GM18502 (cell line): ENCODE data around the gene KLHL21.
"Not testable (repeated sequence)": the region's sequence is repeated elsewhere in the genome, so short reads cannot be mapped to it uniquely, and the experiment has no call there.

ENCODE experiments used
- ATAC-seq: cut with Tn5 transposase; IDR thresholded peaks from one replicate; pipeline ENCODE4 v1.9.1; 2021; ENCODE audit warnings: mild to moderate bottlenecking; ENCODE audit not compliant: unreplicated experiment, poor library complexity

Gene KLHL21

DNA sequence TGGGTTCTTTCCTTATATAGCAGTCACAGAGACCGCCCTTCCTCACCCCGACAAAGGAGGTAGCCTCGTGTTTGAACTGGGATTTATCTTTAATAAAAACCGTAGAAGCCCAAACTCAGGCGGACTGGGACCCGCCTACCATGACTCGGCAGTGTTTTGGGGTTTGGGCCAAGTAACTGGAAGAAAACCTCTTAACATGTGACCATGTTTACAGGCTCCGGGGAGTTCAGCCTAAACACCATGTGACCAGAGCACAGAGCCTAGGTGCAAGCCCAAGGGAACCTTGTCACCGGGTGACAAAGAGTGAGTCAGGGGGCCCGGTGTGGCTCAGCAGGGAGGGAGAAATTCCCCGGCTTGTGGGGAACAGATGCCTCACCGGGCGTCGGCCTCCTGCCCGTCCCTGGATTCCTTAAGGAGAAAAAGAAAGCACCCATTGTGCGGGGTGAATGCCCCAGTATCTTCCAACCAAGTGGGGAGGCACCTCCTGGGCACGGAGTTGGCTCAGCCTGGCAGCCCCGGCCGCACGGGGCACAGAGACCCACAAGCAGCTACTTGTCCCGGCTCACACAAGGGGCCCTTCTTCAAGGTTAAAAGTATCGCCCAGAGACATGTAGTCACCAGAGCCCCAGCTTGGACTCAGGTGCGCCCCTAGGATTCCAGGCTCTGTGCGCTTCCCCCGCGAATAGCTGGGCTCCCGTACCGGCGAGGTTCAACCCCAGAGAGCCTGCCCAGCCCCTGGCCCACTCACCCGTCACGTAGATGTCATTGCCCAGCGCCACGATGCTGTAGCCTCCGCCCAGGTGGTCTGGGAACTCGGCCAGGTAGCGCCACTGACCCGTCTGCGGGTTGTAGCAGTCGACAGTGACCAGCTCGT lies 1.4 kb downstream of the KLHL21 start:
- ATAC-seq: no peak

DNA sequence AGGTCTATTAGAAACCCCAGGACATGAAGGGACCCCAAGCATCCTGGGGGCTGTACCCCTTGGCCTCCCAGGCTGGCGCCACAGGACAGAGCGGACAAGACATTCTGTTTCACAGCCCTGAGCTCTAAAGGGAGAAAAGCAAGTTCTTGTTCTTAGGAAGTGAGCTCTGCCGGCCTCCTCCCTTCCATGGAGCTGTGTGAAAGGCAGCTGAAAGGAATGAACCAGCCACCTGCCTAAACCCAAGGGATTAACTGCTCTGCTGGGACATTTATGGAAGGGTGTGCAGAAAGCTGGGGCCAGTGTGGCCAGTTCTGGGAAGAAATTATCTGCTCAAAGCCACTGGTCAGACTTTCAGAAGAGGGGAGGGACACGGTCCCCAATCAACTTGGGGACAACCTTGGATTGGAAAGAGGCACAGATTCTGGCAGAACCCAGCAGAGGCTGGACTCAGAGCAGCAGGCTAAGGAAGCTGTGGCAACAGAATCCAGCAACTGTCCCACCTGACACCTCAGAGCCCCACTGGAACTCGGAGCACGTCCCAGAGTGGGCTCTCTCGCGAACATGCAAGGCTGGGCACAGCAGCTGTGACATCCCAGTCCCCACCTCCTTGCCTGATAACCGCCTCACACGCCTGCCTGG lies 2.1 kb downstream of the KLHL21 start:
- no peak for ATAC-seq

DNA sequence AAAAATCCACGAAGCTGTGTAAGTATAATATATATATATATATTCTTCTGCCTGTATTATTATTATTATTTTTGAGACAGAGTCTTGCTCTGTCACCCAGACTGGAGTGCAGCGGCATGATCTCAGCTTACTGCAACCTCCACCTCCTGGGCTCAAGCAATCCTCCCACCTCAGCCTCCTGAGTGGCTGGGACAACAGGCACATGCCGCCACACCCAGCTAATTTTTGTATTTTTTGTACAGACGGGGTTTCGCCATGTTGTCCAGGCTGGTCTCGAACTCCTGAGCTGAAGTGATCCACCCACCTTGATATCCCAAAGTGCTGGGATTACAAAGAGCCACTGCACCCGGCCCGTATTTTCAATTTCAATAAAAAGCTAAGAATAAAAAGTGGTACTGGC lies 2.7 kb downstream of the KLHL21 start:
- not testable (repeated sequence) for ATAC-seq

DNA sequence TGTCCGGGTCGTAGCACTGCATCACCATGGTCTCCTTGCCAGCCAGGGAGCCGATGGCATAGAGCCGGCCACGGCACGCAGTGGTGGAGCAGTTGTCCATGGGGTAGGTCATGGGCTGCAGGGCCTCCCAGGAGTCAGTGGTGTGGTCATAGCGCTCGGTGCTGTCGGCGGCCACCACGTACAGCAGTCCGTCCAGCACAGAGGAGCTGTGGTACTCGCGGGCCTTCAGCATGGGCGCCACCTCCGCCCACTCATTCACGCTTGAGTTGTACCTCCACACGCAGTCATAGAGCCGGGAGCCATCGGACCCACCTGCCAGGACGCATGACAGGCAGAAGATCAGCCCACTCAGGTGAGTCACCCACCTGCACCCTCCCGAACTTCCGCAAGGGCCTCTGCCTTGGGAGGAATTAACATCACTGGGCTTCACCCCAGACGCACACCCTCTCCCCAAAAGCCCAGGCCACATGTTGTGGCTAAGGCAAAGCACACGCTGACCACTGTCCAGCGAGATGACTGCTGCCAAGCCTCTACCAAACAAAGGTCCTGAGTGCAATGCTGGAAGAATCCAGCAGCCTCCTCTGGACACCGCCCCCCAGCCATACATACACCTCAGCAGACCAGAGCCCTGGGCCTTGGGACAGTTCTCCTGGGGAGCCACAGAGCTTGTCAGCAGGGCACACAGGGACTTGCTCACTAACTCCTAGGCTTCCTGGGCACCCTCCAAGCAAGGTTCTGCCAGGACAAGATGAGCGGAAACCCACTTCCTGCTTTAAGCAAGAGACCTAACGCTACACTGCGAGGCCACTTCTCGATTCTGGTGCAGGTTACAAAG lies 3.3 kb downstream of the KLHL21 start:
- ATAC-seq: no peak

DNA sequence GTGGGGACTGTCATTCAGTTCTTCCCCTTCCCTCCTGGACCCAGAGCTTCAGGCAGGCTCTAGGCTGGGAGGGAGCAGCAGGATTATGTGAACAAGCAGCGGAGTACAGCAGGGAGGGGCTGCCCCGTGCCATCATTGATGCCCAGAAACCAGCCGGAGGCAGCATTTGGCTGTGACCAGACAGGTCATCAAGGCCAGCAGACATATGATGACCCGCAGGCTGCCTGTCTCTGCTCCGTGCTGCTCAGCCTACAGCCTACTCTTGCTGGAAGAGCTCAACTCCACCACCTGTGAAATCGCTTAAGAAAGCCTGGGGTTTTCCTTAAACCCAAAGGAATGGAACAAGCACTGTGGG lies 4.9 kb downstream of the KLHL21 start:
- ATAC-seq: no peak

DNA sequence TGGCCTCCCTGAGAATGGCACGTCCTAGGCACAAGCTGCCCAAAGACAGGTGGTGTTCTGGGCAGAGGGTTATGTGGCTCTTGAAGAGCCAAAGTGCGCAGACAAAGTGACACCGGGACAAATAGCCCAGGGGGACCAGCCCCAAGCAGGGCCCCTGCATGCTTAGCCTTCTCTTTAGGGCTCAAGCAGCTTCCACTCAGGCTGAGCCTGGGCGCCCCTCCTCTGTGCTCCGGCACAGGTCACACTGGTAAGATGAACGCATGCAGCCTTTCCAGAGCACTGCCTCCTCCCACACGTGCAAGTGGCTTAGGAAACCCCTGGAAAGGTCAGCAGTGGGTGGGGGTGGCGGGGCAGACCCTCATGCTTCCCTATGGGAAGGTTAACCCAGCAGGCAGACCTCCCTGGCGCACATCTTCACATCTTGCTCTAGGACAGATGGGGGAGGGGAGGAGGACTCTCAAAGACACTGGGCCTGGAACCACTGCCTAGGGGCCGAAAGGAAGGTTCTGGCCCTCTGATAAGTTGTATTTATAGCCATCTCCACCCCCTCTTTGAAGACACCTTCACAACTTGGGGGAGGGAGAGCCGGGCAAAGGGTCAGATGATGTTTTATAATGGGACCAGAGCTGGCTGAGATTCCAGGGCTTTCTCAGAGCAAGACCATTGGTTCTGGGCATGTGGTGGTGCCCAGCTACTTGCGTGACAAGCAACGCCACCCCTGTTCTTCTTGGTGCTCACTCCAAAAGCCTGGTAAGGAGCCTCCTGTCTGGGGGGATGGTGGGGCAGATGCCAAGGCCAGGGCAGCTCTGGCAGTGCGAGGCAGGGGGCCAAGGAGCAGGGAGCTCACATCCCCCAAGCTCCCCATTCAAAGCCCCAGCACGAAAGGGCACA lies 5.5 kb downstream of the KLHL21 start:
- ATAC-seq: no peak

DNA sequence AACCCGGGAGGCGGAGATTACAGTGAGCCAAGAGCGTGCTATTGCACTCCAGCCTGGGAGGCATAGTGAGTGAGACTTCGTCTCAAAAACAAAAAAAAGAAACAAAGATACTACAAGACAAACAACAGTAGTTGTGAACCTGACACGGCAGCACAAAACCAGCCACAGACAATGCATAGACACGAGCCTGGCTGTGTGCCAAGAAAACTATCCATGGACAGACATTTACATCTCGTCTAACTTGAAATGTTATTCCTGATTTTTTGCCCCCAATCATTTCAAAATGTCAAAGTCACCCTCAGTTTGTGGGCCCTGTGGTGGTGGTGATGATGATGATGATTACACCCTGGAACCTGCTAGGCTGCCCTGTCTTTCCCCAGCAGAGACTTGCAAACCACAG lies 6.3 kb downstream of the KLHL21 start:
- ATAC-seq: no peak

DNA sequence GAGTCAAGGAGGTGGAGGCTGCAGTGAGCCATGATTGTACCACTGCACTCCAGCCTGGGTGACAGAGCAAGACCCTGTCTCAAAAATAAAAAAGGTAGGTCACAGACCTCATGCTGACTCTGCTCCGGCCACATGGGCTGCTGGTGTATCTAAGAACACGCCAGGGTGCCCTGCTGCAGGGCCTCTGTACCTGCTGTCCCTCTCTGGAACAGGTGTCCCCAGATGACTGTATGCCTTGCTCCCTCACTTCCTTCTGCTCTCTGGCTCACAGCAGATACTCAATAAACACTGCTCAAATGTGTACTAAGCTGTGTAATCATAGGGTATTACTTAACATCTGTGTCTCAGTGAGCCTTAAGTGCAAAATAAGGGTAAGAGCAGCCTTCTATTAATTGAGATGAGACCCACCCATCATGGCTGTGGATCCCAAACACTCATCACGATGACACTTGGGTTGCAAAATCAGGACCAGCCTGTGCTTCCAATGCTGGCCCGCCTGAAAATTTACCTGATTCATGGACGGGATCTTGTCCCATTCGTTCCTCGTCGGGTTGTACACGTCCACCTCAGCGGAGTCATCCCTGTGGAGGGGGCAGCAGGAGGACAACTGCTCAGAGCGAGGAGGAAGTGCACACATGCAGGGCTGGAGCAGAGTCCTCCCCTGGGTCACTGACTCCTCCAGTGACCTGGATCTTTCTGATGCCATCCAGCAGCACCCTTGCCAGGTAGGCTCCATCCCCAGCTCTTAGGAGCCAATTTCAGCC lies 7.5 kb downstream of the KLHL21 start:
- ATAC-seq: no peak

DNA sequence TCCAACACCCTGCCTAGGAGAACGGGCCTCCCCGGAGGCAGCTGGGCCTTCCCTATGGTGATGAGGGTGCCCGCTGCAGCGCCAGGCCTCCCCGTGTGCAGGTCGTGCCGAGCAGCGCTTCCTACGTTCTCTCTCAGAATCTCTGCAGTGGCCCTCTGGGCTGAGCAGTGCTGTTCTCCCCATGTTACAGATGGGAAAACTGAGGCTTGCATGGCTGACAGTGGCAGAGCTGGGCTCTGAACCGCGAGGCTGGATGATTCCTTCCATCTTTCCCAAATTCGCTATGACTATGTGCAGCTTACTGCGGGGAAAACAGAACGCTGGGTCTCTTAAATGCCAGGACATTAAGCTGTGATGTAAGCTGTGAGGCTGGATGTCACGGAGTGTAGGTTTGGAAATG lies 8.9 kb downstream of the KLHL21 start:
- no peak for ATAC-seq

DNA sequence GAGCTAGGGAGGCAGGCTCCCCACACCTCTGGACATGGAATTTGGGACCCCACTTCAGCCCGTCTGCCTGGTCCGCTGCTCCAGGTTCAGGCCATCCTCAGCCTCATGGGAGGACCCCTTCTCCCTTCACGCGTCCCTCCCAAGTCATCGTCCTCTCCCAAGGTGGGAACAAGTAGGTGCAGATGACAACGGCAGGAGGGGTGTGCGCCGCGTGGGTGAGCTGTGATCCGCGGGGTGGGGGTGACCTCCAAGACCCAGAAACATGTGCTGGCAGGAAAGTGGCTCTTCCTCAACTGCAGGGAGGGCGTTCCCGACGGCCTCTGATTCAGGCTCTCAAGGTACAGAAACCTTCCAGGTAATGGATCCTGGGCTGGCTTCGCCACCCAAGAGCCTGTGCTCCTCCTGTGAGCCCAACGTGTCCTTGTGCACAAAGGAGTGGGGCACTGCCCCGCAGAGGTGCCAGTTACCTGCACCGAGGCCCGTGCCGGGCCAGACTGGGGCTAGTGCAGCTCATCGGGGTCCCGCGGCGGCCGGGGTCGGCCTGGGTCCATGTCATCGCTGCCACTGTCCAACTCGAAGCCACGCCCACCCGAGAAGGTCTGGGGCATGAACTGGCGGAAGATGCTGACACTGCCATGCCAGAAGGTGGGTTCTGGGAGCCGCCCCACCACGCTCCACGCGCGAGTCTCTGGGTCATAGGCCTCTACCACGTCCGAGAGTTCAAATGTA lies 9.6 kb downstream of the KLHL21 start:
- ATAC-seq: no peak

DNA sequence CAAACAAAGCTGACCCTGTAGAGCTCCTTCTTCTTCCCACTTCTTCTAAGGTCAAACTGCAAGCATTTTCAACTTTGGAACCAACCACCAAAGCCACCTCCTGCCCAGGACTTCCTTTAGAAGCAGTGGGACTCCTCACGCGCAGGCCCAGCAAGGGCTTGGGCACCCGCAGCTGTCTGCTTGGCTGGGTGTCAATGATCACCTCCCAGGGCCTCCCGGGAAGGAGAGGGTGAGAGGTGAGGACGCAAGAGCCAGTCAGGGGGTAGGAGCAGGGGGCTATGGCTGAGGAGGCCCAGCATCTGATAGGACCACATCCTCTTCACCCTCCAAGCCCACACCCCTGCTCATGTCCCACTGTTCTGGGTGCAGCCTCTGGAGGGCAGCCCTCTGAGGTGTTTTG lies 10.2 kb downstream of the KLHL21 start:
- no peak for ATAC-seq

DNA sequence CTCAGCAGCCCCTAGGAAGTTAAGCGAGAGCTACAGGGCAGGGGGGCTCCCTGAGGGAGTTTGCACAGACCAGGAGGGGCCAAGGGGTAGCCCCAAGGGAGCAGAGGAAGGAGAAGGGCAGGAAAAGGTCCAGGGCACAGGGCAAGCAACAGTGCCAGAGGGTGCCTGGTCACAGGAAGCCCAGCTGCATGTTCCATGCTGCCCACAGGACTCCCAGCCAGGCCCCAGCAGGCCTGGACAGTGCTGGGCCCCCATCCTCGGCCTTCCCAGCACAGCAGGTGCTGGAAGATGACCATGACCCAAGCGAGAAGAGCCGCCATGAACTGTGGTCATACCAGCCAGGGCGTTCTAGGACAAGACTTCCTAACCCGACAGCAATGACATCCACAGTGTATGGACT lies 11.0 kb downstream of the KLHL21 start:
- ATAC-seq: no peak

DNA sequence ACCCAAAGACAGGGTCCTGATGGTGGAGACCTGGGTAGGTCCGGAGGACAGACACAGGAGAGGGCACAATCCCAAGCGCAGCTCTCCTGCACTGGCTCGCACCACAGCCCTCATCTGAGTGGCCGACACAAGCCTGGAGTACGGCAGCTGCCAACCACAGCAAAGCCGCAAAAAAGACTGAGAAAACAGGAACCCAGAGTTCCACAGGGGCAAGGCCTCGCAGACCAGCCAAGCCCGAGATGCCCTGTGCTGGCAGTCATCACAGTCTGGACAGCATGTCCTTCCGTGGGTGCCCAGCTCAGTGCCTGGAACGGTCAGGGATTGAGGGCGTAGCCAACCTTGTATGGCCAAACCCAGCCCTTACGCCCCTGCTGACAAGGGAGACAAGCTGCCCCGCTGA lies 11.4 kb downstream of the KLHL21 start:
- no peak for ATAC-seq

DNA sequence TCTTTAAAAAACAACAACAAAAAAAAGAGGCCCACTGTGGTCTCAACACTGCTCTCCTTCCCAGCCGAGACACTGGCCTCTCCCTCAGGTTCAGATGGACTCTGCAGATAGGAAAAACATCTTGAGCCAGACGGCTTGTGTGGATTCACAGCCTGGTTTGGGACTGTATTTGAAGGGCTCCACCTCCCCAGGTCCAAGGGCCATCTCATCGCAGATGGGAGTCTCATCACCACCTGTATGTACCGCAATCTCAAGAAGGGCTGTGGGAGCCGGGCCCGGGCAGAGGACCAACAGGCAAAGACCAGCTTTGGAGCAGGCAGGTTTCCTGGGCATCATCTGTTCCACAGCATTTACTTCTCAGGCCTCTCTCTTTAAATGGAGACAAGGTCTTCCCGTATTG lies 12.6 kb downstream of the KLHL21 start:
- no peak for ATAC-seq

DNA sequence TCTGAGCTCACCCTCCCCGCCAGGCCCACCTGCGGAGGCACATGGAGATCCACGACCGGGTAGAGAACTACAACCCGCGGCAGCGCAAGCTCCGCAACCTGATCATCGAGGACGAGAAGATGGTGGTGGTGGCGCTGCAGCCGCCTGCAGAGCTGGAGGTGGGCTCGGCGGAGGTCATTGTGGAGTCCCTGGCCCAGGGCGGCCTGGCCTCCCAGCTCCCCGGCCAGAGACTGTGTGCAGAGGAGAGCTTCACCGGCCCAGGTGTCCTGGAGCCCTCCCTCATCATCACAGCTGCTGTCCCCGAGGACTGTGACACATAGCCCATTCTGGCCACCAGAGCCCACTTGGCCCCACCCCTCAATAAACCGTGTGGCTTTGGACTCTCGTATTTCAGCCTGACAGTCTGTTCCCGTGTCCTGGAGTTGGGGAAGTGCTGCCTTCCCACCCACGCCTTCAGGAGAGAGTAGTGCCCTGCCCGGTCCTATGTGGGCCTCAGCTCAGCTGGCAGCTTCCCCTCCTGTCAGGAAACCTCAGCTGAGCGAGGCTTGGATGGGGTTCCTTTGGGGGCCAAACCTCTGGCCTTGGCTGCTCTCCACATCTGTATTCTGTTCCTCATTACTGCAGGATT lies 13.7 kb downstream of the KLHL21 start:
- ATAC-seq: no peak

DNA sequence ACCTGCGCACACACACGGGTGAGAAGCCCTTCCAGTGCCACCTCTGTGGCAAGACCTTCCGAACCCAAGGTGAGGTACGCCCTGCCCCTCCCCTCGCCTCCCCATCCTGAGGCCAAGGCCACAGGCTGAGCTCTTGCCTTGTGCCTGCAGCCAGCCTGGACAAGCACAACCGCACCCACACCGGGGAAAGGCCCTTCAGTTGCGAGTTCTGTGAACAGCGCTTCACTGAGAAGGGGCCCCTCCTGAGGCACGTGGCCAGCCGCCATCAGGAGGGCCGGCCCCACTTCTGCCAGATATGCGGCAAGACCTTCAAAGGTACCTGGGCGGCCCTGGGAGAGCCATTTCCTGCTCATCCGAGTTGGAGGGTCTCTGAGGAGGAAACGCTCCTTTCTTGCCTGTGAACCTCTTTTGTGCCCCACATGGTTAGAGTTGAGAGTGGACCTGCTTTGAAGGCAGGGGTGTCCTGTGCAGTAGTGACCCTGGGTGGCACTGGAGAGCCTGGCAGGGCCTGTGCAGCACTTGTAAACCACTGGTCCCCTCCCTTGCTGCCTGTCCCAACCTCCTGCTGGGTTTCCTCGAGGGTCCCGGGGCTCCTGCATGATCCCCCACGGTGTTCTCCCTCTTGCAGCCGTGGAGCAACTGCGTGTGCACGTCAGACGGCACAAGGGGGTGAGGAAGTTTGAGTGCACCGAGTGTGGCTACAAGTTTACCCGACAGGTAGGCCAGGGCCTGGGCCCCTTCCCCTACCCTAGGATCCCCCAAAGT lies 14.4 kb downstream of the KLHL21 start:
- no peak for ATAC-seq

DNA sequence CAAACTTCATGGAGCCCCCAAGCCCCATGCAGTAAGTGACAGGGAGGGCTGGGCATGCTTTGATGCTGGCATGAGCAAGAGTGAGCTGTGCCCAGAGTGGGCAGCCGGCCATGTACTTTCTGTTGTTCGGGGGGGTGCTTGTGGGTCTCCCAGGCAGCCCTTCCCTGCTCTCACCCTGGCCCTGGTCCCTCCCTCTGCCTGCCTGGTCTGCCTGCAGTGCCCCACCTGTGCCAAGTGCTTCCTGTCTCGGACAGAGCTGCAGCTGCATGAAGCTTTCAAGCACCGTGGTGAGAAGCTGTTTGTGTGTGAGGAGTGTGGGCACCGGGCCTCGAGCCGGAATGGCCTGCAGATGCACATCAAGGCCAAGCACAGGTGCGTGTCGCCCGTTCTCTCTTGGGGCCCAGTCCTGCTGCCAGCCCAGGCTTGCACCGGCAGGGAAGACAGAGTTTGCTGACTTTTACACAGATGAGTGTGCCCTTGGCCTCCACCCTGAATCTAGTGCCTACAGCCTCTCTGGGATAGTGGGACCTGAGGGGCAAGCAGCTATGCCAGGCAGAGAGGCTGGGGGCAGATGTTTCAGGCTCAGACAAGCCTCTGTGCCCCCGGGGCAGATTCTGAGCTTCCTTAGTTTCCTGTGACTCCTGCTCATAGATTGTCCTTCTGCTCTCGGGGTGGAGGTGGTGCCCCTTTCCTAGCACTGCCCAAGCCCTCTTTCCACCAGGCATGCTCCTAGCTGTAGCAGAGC lies 15.2 kb downstream of the KLHL21 start:
- no peak for ATAC-seq
